Suprapubic skin (tissue), 4 donors: ENCODE data around the gene PLXNB2. TPM values are rescaled to one million over a fixed set of nuclear protein-coding genes. Genes with fewer than 3 reads are reported as not detected.
A peak's percentile ranks its signal among the peaks of the same experiment; 100 is the strongest.

Experiments used
- DNase-seq, 2 donors: peaks; one replicate each; pipeline ENCODE4 v3.0.0-alpha.2; 2019; ENCODE audit warnings: low spot score in 2 of 2
- H3K27ac ChIP-seq: fragments of 200-600 bp; sonication (generic); one replicate; pipeline ENCODE4 v1.5.1; 2019
- H3K27me3 ChIP-seq: fragments of 200-600 bp; sonication (generic); one replicate; pipeline ENCODE4 v1.5.1; 2019
- H3K36me3 ChIP-seq: fragments of 200-600 bp; sonication (generic); one replicate; pipeline ENCODE4 v1.5.1; 2019
- H3K4me1 ChIP-seq: fragments of 200-600 bp; sonication (generic); one replicate; pipeline ENCODE4 v1.5.1; 2019
- H3K4me3 ChIP-seq: fragments of 200-600 bp; sonication (generic); one replicate; pipeline ENCODE4 v1.5.1; 2019; ENCODE audit warnings: mild to moderate bottlenecking
- H3K9me3 ChIP-seq: fragments of 200-600 bp; sonication (generic); one replicate; pipeline ENCODE4 v1.5.1; 2019
- EP300 ChIP-seq: sonication (generic); formaldehyde crosslinking; IDR thresholded peaks from one replicate; pipeline ENCODE4 v1.6.1; 2017; ENCODE audit warnings: antibody characterized with exemption
- POLR2A ChIP-seq, 2 donors: fragments of 450-650 bp; IDR thresholded peaks; one replicate each; pipeline ENCODE4 v1.6.1; 2017; ENCODE audit warnings: antibody characterized with exemption in 2 of 2, mild to moderate bottlenecking in 2 of 2, moderate library complexity in 2 of 2
- POLR2AphosphoS5 ChIP-seq, 3 donors: sonication (generic); formaldehyde crosslinking; IDR thresholded peaks; one replicate each; pipeline ENCODE4 v1.6.1; 2017; ENCODE audit warnings: antibody characterized with exemption in 3 of 3
- WGBS: methylation state at CpG from one replicate; pipeline ENCODE4 v1.1.5; 2018; 5-methylcytosine and 5-hydroxymethylcytosine counted together
- total RNA-seq, 4 donors: library from RNA; depleted of rRNA; stranded (reverse); fragments of >200 nt; gene quantifications; one replicate each; pipeline ENCODE4 v1.1.0, GENCODE V29; 2016
- TF ChIP-seq, protein P1 (sequence below), 2 donors: fragments of 200-600 bp in 1 of 2; fragments of 450-650 bp in 1 of 2; sonication (generic) in 1 of 2; IDR thresholded peaks; one replicate each; pipeline ENCODE4 v1.5.1; 2016 to 2019; ENCODE audit warnings: antibody characterized with exemption in 2 of 2, mild to moderate bottlenecking in 1 of 2, moderate library complexity in 1 of 2

Gene PLXNB2, protein sequence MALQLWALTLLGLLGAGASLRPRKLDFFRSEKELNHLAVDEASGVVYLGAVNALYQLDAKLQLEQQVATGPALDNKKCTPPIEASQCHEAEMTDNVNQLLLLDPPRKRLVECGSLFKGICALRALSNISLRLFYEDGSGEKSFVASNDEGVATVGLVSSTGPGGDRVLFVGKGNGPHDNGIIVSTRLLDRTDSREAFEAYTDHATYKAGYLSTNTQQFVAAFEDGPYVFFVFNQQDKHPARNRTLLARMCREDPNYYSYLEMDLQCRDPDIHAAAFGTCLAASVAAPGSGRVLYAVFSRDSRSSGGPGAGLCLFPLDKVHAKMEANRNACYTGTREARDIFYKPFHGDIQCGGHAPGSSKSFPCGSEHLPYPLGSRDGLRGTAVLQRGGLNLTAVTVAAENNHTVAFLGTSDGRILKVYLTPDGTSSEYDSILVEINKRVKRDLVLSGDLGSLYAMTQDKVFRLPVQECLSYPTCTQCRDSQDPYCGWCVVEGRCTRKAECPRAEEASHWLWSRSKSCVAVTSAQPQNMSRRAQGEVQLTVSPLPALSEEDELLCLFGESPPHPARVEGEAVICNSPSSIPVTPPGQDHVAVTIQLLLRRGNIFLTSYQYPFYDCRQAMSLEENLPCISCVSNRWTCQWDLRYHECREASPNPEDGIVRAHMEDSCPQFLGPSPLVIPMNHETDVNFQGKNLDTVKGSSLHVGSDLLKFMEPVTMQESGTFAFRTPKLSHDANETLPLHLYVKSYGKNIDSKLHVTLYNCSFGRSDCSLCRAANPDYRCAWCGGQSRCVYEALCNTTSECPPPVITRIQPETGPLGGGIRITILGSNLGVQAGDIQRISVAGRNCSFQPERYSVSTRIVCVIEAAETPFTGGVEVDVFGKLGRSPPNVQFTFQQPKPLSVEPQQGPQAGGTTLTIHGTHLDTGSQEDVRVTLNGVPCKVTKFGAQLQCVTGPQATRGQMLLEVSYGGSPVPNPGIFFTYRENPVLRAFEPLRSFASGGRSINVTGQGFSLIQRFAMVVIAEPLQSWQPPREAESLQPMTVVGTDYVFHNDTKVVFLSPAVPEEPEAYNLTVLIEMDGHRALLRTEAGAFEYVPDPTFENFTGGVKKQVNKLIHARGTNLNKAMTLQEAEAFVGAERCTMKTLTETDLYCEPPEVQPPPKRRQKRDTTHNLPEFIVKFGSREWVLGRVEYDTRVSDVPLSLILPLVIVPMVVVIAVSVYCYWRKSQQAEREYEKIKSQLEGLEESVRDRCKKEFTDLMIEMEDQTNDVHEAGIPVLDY (N-terminal part only)
- 100 to 1,000 TPM; 117 to 231 (median 192) TPM for total RNA-seq

DNA sequence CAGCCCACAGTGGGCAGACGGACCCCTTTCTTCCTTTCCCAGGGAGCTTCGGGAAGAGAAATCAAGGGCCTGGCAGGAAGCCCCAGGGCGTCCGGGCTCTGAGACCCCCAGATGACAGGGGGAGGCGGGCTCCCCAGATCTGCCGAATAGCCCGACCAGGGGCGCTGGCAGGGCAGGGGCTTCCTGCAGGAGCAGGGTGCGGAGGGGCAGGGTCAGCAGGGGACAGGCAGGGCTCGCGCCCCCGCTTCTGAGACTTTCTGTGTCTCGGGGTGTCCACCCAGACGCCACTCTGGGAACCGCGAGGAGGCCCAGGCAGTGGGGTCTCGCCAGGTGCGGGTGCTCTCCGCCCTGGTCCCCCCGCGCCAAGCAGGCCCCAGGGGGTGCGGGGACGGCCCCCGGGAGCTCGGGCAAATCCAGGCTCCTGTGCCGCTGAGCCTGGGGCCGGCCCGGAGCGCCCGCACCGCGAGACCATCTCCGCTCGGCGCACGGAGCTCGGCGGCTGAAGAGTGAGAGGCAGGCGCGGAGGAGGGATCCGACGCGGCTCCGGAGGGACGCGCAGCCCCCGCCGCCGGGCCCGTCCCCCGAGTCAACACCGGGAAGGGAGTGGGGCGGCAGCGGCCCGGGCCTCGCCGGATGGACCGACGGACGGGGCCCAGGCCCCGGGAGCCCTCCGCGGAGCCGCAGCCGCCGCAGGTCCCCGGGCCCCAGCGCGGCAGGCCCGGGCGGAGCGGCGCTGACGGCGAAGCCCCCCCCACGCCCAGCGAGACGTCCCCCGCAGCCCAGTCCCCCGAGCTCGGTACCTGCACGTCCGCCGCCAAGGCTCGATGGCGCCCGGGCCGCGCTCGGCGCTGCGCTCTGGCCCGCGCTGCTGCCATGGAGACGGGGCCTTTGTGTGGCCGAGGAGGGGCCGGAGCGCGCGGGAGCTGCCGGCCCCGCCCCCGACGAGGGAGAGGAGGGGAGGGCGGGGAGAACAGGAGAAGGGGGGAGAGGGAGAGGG, at the start of gene PLXNB2:
PLXNB2 (minus strand) TSS at position 894 of the 997 bp plus-strand sequence. CDS start 17,062 bp downstream, outside the sequence.
- TF ChIP-seq, protein P1, sequence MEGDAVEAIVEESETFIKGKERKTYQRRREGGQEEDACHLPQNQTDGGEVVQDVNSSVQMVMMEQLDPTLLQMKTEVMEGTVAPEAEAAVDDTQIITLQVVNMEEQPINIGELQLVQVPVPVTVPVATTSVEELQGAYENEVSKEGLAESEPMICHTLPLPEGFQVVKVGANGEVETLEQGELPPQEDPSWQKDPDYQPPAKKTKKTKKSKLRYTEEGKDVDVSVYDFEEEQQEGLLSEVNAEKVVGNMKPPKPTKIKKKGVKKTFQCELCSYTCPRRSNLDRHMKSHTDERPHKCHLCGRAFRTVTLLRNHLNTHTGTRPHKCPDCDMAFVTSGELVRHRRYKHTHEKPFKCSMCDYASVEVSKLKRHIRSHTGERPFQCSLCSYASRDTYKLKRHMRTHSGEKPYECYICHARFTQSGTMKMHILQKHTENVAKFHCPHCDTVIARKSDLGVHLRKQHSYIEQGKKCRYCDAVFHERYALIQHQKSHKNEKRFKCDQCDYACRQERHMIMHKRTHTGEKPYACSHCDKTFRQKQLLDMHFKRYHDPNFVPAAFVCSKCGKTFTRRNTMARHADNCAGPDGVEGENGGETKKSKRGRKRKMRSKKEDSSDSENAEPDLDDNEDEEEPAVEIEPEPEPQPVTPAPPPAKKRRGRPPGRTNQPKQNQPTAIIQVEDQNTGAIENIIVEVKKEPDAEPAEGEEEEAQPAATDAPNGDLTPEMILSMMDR (IDR thresholded peaks at IDR 0.05), result no peak
- no peak for TF ChIP-seq POLR2AphosphoS5 (IDR thresholded peaks at IDR 0.05)
- TF ChIP-seq POLR2A (IDR thresholded peaks at IDR 0.05), result no peak
- Histone ChIP-seq H3K4me1 (peaks cover 65% of the 10 kb centered on the region), H3K9me3 (no peaks in the 10 kb centered on the region), H3K36me3 (no peaks in the 10 kb centered on the region), H3K27ac (peak within 1 kb of the TSS; percentile 96), H3K27me3 (no peaks in the 10 kb centered on the region), H3K4me3 (peak within 1 kb of the TSS; percentile 94)
- WGBS, result 1% methylated on average over 30 of the region's 105 CpGs
- no peak for DNase-seq

DNA sequence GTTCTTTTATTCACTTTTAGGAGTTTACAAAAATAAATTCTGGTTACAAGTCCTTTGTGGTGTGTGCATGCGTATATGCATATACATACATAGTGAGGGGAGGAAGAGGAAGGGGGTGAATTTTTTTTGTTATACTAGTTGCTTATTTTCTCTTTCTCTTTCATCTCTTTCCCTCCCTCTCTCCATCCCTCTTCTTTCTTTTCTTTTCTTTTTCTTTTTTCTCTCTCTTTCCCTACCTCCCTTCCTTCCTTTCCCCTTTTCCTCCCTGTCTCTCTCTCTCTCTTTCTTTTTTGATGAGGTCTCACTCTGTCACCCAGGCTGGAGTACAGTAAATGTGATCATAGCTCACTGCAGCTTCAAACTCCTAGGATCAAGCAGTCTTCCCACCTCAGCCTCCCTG, 49.8 kb upstream of the PLXNB2 start:
- H3K36me3 ChIP-seq, result peaks cover 20% of the 10 kb centered on the region
- no peaks in the 10 kb centered on the region for H3K27me3 ChIP-seq
- H3K9me3 ChIP-seq, result no peaks in the 10 kb centered on the region
- no peak overlapping the region for H3K4me3 ChIP-seq
- DNase-seq, result no peak
- H3K4me1 ChIP-seq, result peaks cover 3% of the 10 kb centered on the region
- TF ChIP-seq, protein P1 (IDR thresholded peaks at IDR 0.05), result no peak
- TF ChIP-seq EP300, result no peak
- no peak for TF ChIP-seq POLR2A (IDR thresholded peaks at IDR 0.05)
- TF ChIP-seq POLR2AphosphoS5 (IDR thresholded peaks at IDR 0.05), result no peak
- H3K27ac ChIP-seq, result no peak overlapping the region
- 94% methylated on average over 1 of the region's 1 CpG for WGBS

DNA sequence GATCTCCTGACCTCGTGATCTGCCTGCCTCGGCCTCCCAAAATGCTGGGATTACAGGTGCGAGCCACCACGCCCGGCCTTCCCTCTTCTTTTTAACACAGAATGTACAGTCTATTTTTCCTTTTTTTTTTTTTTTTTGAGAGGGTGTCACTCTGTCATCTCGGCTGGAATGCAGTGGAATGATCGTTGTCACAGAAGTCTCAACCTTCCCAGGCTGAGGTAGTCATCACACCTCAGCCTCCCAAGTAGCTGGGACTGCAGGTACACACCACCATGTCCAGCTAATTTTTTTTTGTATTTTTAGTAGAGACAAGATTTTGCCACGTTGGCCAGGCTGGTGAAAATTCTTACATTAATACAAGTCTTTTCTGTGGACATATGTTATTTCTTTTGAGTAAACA, 48.7 kb upstream of the PLXNB2 start:
- no peaks in the 10 kb centered on the region for H3K9me3 ChIP-seq
- TF ChIP-seq POLR2A (IDR thresholded peaks at IDR 0.05) (no peak), EP300 (no peak), POLR2AphosphoS5 (IDR thresholded peaks at IDR 0.05) (no peak)
- TF ChIP-seq, protein P1 (IDR thresholded peaks at IDR 0.05), result no peak
- H3K27me3 ChIP-seq, result no peaks in the 10 kb centered on the region
- no peak overlapping the region for H3K4me3 ChIP-seq
- H3K4me1 ChIP-seq, result no peaks in the 10 kb centered on the region
- WGBS, result 94% methylated on average over 8 of the region's 8 CpGs
- peaks cover 28% of the 10 kb centered on the region for H3K36me3 ChIP-seq
- no peak for DNase-seq
- H3K27ac ChIP-seq, result no peak overlapping the region

DNA sequence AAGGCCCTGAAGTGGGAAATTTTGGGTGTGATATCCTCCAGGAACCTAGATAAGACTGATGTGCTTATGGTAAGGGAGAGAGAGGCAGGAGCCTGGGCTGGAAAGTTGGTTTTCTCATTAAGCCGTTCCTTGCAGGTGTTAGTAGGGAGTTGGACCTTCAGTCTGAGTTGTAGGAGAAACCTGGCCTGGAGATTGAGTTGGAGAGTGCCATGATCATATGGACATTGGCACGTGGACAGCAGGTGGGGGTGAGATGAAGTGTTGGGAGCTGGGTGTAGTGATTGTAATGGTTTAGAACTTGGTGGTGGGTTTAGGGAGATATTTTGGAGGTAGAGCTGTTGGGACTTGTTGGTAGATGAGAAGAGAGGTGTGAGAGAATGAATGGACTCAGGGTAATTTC, 40.6 kb upstream of the PLXNB2 start:
- WGBS, result 42% methylated on average over 2 of the region's 2 CpGs
- Histone ChIP-seq H3K36me3 (peaks cover 16% of the 10 kb centered on the region), H3K4me3 (no peak overlapping the region), H3K9me3 (no peaks in the 10 kb centered on the region), H3K27ac (no peak overlapping the region), H3K27me3 (no peaks in the 10 kb centered on the region), H3K4me1 (peaks cover 18% of the 10 kb centered on the region)
- TF ChIP-seq, protein P1 (IDR thresholded peaks at IDR 0.05), result no peak
- TF ChIP-seq EP300 (no peak), POLR2A (IDR thresholded peaks at IDR 0.05) (no peak), POLR2AphosphoS5 (IDR thresholded peaks at IDR 0.05) (no peak)
- DNase-seq, result no peak
